ENCODE measurements around the gene NTSR1. TPM values are rescaled to one million over a fixed set of nuclear protein-coding genes. Genes with fewer than 3 reads are reported as not detected.

The NTSR1 gene
- total and polyA plus RNA-seq, 12 donors = 0.03 to 0.14 (median 0.11) TPM; not detected in 9

DNA sequence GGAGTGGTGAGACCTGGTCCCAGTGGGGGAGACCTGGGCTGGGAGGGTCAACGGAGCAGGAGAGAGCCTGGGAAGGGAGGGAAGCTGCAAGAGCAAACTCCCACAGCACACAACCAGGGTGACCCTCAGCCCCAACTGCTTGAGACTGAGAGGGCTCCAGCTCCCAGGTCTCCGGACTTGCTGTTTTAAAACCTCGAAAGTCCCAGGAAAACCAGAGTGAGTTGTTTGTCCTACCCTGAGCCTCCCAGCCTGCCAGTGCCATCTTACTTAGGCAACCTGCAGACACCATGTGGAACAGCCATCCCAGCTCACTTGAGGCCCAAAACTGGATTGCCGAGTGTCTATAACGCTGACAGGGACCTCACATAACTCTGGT is 4.8 kb upstream of the NTSR1 start:
- Histone ChIP-seq H3K4me1 (replicated peaks in 1 of 2) (peaks cover 0 to 9% of the 10 kb centered on the region in 2 donors), H3K4me3 (no peak overlapping the region), H3K36me3 (replicated peaks in 1 of 2) (no peaks in the 10 kb centered on the region), H3K27me3 (peaks cover 18% of the 10 kb centered on the region), H3K27ac (peak overlapping the region in 3 of 5 donors; percentile 52 to 74 (median 66)), H3K9me3 (replicated peaks in 1 of 3) (no peaks in the 10 kb centered on the region)
- DNase-seq = no peak
- WGBS, 4 donors = 30 to 83% (median 80%) methylated on average over 2 to 5 of the region's 5 CpGs
- TF ChIP-seq, protein P1, sequence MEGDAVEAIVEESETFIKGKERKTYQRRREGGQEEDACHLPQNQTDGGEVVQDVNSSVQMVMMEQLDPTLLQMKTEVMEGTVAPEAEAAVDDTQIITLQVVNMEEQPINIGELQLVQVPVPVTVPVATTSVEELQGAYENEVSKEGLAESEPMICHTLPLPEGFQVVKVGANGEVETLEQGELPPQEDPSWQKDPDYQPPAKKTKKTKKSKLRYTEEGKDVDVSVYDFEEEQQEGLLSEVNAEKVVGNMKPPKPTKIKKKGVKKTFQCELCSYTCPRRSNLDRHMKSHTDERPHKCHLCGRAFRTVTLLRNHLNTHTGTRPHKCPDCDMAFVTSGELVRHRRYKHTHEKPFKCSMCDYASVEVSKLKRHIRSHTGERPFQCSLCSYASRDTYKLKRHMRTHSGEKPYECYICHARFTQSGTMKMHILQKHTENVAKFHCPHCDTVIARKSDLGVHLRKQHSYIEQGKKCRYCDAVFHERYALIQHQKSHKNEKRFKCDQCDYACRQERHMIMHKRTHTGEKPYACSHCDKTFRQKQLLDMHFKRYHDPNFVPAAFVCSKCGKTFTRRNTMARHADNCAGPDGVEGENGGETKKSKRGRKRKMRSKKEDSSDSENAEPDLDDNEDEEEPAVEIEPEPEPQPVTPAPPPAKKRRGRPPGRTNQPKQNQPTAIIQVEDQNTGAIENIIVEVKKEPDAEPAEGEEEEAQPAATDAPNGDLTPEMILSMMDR (IDR thresholded peaks at IDR 0.05) = no peak
- TF ChIP-seq POLR2A (IDR thresholded peaks at IDR 0.05) = no peak
- intact Hi-C loops (cut with DNase I) = no loop called here

DNA sequence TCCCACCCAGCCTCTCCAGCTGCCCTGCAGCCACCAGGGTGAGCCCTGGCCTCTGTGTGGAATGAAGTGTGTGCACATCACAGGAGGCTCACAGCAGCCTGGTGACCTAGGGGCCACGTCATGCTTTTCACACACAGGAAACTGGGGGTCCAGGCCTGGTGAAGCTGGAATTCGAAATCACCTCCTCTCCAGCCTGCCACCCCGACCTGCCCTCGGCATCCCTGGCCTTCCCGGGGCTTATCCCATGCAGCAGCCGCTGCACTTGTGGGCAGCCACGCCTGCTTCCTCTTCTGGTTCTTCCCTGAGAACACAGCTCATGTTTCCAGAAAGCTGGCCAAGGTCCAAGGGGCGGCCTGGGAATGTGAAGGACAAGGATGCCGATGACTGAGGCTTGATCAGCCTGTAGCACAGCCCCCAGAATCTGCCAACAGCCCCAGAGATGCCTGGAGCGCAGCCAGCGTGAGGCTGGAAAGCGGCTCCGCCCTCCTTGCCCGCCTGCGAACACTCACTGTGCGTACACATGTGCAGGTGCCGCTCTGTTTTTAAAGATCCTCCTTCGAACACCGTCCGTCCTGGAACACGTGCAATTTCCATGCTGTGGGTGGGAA is 4.2 kb upstream of the NTSR1 start:
- TF ChIP-seq POLR2A (IDR thresholded peaks at IDR 0.05) = peak in 1 of 2 donors; percentile 24
- TF ChIP-seq, protein P1 (IDR thresholded peaks at IDR 0.05) = no peak
- no peak overlapping the region for H3K4me3 ChIP-seq
- no peaks in the 10 kb centered on the region for H3K36me3 ChIP-seq (replicated peaks in 1 of 2)
- 16 to 26% (median 20%) methylated on average over 21 of the region's 21 CpGs for WGBS, 4 donors
- peak overlapping the region in 3 of 5 donors; percentile 52 to 74 (median 66) for H3K27ac ChIP-seq
- H3K27me3 ChIP-seq = peaks cover 24% of the 10 kb centered on the region
- no peaks in the 10 kb centered on the region for H3K9me3 ChIP-seq (replicated peaks in 1 of 3)
- DNase-seq = peak; percentile 84 to 97 (median 94)
- intact Hi-C loops (cut with DNase I) = no loop called here
- peaks cover 0 to 9% of the 10 kb centered on the region in 2 donors for H3K4me1 ChIP-seq (replicated peaks in 1 of 2)

DNA sequence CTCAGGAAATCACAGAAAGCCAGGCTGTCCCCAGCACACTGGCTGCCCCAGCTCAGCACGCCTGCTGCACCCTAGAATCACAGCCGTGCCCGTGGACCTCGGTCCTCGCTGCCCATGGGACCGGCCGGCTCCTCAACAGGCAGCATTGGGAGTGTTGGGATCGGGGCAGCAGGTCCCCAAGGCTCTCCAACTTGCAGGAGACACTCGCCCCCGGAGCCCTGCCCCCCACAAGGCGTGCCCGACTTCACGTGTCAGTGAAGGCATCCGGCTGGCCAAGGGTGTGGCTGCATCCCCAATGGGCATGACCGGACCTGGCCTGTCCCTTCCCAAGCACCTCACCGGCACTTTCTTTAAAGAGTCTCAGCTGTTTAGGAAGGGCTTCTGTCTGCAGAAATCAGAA is 3.0 kb upstream of the NTSR1 start:
- Histone ChIP-seq H3K36me3 (replicated peaks in 1 of 2) (no peaks in the 10 kb centered on the region), H3K4me1 (replicated peaks in 1 of 2) (peaks cover 0 to 9% of the 10 kb centered on the region in 2 donors), H3K27me3 (peaks cover 36% of the 10 kb centered on the region), H3K9me3 (replicated peaks in 1 of 3) (no peaks in the 10 kb centered on the region), H3K4me3 (no peak overlapping the region), H3K27ac (no peak overlapping the region)
- TF ChIP-seq POLR2A (IDR thresholded peaks at IDR 0.05) = no peak
- TF ChIP-seq, protein P1 (IDR thresholded peaks at IDR 0.05) = no peak
- intact Hi-C loops (cut with DNase I) = no loop called here
- WGBS, 4 donors = 75 to 89% (median 87%) methylated on average over 5 to 16 of the region's 16 CpGs
- DNase-seq = no peak

DNA sequence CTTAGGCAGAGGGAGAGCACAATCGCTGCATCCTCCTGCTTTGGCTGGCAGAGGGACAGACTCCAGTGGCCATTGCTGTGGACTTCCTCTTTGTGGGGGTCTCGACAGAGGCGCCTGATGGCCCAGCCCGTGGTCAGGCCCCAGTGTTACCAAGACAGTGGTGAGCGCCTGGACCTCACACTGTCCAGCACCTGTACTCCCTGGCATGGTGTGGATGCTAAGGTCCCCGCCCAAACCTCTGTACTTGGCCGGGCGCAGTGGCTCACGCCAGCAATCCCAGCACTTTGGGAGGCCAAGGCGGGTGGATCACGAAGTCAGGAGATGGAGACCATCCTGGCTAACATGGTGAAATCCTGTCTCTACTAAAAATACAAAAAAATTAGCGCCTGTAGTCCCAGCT is 2.3 kb upstream of the NTSR1 start:
- Histone ChIP-seq H3K4me3 (no peak overlapping the region), H3K36me3 (replicated peaks in 1 of 2) (no peaks in the 10 kb centered on the region)
- WGBS, 4 donors = 87 to 94% (median 88%) methylated on average over 8 to 12 of the region's 12 CpGs

More for the DNA sequence above, 2.3 kb upstream of the NTSR1 start:
- Histone ChIP-seq H3K27ac (no peak overlapping the region), H3K9me3 (replicated peaks in 1 of 3) (no peaks in the 10 kb centered on the region), H3K4me1 (replicated peaks in 1 of 2) (peaks cover 0 to 9% of the 10 kb centered on the region in 2 donors), H3K27me3 (peaks cover 42% of the 10 kb centered on the region)
- DNase-seq = no peak
- TF ChIP-seq, protein P1 (IDR thresholded peaks at IDR 0.05) = no peak
- TF ChIP-seq POLR2A (IDR thresholded peaks at IDR 0.05) = no peak
- intact Hi-C loops (cut with DNase I) = no loop called here
